ENCODE measurements around the gene ARSB. TPM values are rescaled to one million over a fixed set of nuclear protein-coding genes. Genes with fewer than 3 reads are reported as not detected.
"Not testable (repeated sequence)": the region's sequence is repeated elsewhere in the genome, so short reads cannot be mapped to it uniquely, and the experiment has no call there.

Gene ARSB
- total and polyA plus RNA-seq, 3 donors from 2014 or later: 5.3 to 12.9 (median 11.8) TPM

DNA sequence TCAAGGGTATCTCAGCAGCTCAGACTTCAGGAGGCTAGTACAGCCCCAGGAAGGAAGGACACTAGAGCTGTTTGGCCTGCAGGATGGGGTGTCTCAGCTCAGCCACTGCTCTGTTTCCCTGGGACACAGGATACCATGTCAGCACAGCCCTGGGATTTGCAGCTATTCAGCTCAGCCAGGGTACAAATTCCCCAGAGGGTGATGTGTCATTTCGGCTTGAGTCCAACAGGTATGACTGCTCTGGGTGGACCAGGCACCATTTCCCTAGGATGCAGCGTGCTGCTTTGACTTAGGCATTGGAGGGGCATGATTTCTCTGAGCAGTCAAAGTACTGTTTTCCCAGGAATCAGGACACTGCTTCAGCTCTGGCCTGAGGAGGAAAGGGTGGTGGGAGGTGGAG is 130.1 kb downstream of the ARSB start:
- Histone ChIP-seq H3K27ac (no peak overlapping the region), H3K4me3 (no peak overlapping the region), H3K9me3 (no peaks in the 10 kb centered on the region), H3K36me3 (ENCODE audit: low read depth, missing control alignments) (no peaks in the 10 kb centered on the region), H3K27me3 (no peaks in the 10 kb centered on the region), H3K4me1 (no peaks in the 10 kb centered on the region)
- 100% methylated on average over 2 of the region's 2 CpGs; no CpG with 5 or more reads in 1 of the 2 donors for WGBS, 2 donors
- intact Hi-C loops (cut with DNase I; ENCODE audit: low total_unique reads): no loop called here
- no peak for TF ChIP-seq POLR2A (IDR thresholded peaks at IDR 0.05)
- TF ChIP-seq, protein P1, sequence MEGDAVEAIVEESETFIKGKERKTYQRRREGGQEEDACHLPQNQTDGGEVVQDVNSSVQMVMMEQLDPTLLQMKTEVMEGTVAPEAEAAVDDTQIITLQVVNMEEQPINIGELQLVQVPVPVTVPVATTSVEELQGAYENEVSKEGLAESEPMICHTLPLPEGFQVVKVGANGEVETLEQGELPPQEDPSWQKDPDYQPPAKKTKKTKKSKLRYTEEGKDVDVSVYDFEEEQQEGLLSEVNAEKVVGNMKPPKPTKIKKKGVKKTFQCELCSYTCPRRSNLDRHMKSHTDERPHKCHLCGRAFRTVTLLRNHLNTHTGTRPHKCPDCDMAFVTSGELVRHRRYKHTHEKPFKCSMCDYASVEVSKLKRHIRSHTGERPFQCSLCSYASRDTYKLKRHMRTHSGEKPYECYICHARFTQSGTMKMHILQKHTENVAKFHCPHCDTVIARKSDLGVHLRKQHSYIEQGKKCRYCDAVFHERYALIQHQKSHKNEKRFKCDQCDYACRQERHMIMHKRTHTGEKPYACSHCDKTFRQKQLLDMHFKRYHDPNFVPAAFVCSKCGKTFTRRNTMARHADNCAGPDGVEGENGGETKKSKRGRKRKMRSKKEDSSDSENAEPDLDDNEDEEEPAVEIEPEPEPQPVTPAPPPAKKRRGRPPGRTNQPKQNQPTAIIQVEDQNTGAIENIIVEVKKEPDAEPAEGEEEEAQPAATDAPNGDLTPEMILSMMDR (IDR thresholded peaks at IDR 0.05): no peak
- DNase-seq: no peak

DNA sequence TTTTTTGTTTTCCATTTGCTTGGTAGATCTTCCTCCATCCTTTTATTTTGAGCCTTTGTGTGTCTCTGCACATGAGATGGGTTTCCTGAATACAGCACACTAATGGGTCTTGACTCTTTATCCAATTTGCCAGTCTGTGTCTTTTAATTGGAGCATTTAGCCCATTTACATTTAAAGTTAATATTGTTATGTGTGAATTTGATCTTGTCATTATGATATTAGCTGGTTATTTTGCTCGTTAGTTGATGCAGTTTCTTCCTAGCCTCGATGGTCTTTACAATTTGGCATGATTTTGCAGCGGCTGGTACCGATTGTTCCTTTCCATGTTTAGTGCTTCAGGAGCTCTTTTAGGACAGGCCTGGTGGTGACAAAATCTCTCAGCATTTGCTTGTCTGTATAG is 133.2 kb downstream of the ARSB start:
- DNase-seq; intact Hi-C loops (cut with DNase I; ENCODE audit: low total_unique reads); H3K36me3 ChIP-seq (ENCODE audit: low read depth, missing control alignments); H3K4me3 ChIP-seq; H3K4me1 ChIP-seq; H3K9me3 ChIP-seq; H3K27ac ChIP-seq; H3K27me3 ChIP-seq: not testable (repeated sequence)
- WGBS, 2 donors: 88 to 99% methylated on average over 4 of the region's 4 CpGs

GRCh38 chr5:78845470-78845869 is 139.6 kb downstream of the ARSB start:
- H3K4me1 ChIP-seq: no peaks in the 10 kb centered on the region
- no peak for DNase-seq
- H3K27me3 ChIP-seq: no peaks in the 10 kb centered on the region
- WGBS, 2 donors: 90 to 92% methylated on average over 3 of the region's 3 CpGs
- H3K36me3 ChIP-seq (ENCODE audit: low read depth, missing control alignments): no peaks in the 10 kb centered on the region
- TF ChIP-seq POLR2A (IDR thresholded peaks at IDR 0.05): no peak
- TF ChIP-seq, protein P1 (IDR thresholded peaks at IDR 0.05): no peak
- no peak overlapping the region for H3K27ac ChIP-seq
- no peak overlapping the region for H3K4me3 ChIP-seq
- no peaks in the 10 kb centered on the region for H3K9me3 ChIP-seq
- intact Hi-C loops (cut with DNase I; ENCODE audit: low total_unique reads): no loop called here

DNA sequence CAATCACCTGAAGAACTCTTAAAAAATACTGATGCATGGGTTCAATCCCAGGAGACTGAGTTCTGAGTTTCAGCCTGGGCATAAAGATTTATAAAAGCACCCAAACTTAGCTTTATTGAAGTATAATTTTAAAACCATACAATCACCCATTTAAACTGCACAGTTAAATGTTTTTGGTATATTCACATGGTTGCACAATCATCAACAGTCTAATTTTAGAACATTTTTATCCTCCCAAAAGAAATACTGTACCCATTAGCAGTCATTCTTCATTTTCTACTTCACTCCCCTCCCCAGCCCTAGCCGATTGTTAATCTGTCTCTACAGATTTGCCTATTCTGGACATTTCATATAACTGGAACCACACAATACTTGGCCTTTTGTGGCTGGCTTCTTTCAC is 141.7 kb downstream of the ARSB start:
- Histone ChIP-seq H3K27ac (no peak overlapping the region), H3K36me3 (ENCODE audit: low read depth, missing control alignments) (no peaks in the 10 kb centered on the region), H3K27me3 (no peaks in the 10 kb centered on the region), H3K9me3 (no peaks in the 10 kb centered on the region), H3K4me3 (no peak overlapping the region), H3K4me1 (no peaks in the 10 kb centered on the region)
- no peak for TF ChIP-seq POLR2A (IDR thresholded peaks at IDR 0.05)
- TF ChIP-seq, protein P1 (IDR thresholded peaks at IDR 0.05): no peak
- intact Hi-C loops (cut with DNase I; ENCODE audit: low total_unique reads): no loop called here
- 88 to 91% methylated on average over 1 of the region's 1 CpG for WGBS, 2 donors
- DNase-seq: no peak

- intact Hi-C loops (cut with DNase I; ENCODE audit: low total_unique reads): no loop called here
- TF ChIP-seq, protein P1 (IDR thresholded peaks at IDR 0.05): no peak
- TF ChIP-seq POLR2A (IDR thresholded peaks at IDR 0.05): no peak
Measured at GRCh38 chr5:78841767-78842166, 143.3 kb downstream of the ARSB start.

More at GRCh38 chr5:78841767-78842166, 143.3 kb downstream of the ARSB start:
- no peaks in the 10 kb centered on the region for H3K9me3 ChIP-seq
- no peak for DNase-seq
- H3K27ac ChIP-seq: no peak overlapping the region
- 91% methylated on average over 2 of the region's 2 CpGs for WGBS, 2 donors
- no peaks in the 10 kb centered on the region for H3K27me3 ChIP-seq
- H3K4me3 ChIP-seq: no peak overlapping the region
- H3K36me3 ChIP-seq (ENCODE audit: low read depth, missing control alignments): no peaks in the 10 kb centered on the region
- no peaks in the 10 kb centered on the region for H3K4me1 ChIP-seq
